GM12892 (cell line): ENCODE data around the gene TOGARAM2.

ENCODE experiments used
- POLR2A ChIP-seq: IDR thresholded peaks from 2 replicates; pipeline ENCODE4 v1.6.1; 2011; ENCODE audit warnings: low read depth, low read length, control low read depth
- POLR2AphosphoS5 ChIP-seq: IDR thresholded peaks from 2 replicates; pipeline ENCODE4 v1.6.1; 2011; ENCODE audit warnings: low read depth, low read length, control low read depth
- TAF1 ChIP-seq: IDR thresholded peaks from 2 replicates; pipeline ENCODE4 v1.6.1; 2011; ENCODE audit warnings: low read depth, mild to moderate bottlenecking, control low read depth, low read length, borderline replicate concordance

- TF ChIP-seq POLR2A (no peak), POLR2AphosphoS5 (peak; percentile 64; the same call in 1 of the 2 replicates), TAF1 (no peak)
These were observed 31.9 kb upstream of the TOGARAM2 start for GRCh38 chr2:28949190-28949589.
